ENCODE measurements around the gene EFCAB14.
A peak's percentile ranks its signal among the peaks of the same experiment; 100 is the strongest.
"Not testable (repeated sequence)": the region's sequence is repeated elsewhere in the genome, so short reads cannot be mapped to it uniquely, and the experiment has no call there.

Gene EFCAB14

DNA sequence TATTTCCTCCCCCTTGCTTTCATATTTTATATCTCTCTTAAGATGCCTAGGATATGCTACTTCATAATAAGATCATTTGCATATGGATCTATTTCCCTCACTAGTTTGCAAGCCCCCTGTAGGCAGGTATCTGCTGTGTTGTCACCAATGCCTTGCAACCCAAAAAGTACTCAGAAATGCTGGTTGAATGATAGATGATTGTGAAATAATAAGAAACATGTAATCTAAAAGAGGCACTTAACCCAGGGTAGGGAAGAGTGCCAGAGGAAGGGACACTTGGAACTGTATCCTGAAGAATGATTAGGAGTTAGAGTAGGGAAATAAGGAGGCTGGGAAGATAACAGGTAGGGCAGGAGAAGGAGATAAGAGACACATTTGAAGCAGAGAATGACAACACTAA, 63.1 kb downstream of the EFCAB14 start:
- H3K9me3 Mint-ChIP-seq = no peaks in the 10 kb centered on the region
- no peak overlapping the region for H3K4me3 Mint-ChIP-seq
- no peak for DNase-seq
- ATAC-seq = no peak
- peaks cover 28% of the 10 kb centered on the region for H3K4me1 Mint-ChIP-seq
- no peaks in the 10 kb centered on the region for H3K27me3 Mint-ChIP-seq
- no peak overlapping the region for H3K27ac Mint-ChIP-seq

DNA sequence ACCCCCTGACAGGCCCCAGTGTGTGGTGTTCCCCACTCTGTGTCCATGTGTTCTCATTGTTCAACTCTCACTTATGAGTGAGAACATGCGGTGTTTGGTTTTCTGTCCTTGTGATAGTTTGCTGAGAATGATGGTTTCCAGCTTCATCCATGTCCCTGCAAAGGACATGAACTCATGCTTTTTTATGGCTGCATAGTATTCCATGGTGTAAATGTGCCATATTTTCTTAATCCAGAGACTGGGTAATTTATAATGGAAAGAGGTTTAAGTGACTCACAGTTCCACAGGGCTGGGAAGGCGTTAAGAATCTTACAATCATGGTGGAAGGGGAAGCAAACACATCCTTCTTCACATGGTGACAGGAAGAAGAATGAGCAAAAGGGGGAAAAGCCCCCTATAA, 64.2 kb downstream of the EFCAB14 start:
- not testable (repeated sequence) for H3K9me3 Mint-ChIP-seq

DNA sequence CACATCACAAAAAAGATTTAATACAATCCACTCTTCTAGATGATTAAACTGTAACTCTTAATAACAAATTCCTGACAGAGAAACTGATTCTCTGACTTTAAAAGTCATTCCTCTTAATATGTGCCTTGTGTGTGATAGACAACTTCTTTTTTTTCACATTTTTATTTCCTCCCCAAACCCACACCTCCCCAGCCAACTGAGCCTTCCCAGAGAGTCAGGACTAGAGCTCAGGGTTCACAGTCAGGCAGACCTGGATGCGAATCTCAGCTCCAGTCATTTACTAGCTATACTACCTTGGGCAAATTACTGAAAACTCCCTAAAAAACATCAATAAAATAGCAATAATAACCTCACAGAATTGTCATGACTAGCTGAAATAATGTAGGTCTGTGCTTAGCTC, 64.9 kb downstream of the EFCAB14 start:
- H3K27me3 Mint-ChIP-seq = no peaks in the 10 kb centered on the region
- DNase-seq (no peak), ATAC-seq (no peak)
- no peak overlapping the region for H3K27ac Mint-ChIP-seq
- no peak overlapping the region for H3K4me3 Mint-ChIP-seq
- H3K4me1 Mint-ChIP-seq = peaks cover 13% of the 10 kb centered on the region
- no peaks in the 10 kb centered on the region for H3K9me3 Mint-ChIP-seq

More for the DNA sequence above, 64.2 kb downstream of the EFCAB14 start:
- not testable (repeated sequence) for DNase-seq, H3K27me3 Mint-ChIP-seq, ATAC-seq, H3K4me3 Mint-ChIP-seq
- peaks cover 19% of the 10 kb centered on the region for H3K4me1 Mint-ChIP-seq
- H3K27ac Mint-ChIP-seq = peak overlapping the region in 1 of 2 donors; percentile 42

DNA sequence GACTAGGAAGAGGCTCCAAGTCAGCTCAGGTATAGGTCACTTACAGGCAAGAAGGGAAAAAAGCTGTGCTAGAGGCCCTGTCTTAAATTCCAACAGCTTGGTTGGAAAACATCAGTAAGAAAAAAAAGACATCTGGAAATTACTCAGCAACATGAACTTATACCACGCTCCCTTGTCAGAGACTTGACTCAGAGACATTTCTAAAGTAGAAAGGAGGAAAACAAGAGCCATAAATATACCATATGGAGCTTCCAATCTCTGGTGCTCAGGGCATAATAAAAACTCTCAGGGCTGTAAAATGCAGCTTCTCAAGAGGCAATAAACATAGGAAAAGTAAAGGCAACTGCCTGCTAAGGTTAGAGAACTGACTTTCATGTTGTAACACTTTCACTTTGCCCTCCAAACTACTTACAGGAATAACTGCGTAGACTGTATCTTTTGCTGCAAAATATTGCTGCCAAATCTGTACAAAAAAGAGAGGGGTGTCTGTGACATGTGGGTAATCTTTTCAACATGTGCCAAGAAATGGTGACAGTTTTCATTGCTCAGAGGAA, 65.4 kb downstream of the EFCAB14 start:
- no peak overlapping the region for H3K4me3 Mint-ChIP-seq
- no peak overlapping the region for H3K27ac Mint-ChIP-seq
- DNase-seq = no peak
- H3K9me3 Mint-ChIP-seq = no peaks in the 10 kb centered on the region
- H3K27me3 Mint-ChIP-seq = no peaks in the 10 kb centered on the region
- peaks cover 13% of the 10 kb centered on the region for H3K4me1 Mint-ChIP-seq
- no peak for ATAC-seq

DNA sequence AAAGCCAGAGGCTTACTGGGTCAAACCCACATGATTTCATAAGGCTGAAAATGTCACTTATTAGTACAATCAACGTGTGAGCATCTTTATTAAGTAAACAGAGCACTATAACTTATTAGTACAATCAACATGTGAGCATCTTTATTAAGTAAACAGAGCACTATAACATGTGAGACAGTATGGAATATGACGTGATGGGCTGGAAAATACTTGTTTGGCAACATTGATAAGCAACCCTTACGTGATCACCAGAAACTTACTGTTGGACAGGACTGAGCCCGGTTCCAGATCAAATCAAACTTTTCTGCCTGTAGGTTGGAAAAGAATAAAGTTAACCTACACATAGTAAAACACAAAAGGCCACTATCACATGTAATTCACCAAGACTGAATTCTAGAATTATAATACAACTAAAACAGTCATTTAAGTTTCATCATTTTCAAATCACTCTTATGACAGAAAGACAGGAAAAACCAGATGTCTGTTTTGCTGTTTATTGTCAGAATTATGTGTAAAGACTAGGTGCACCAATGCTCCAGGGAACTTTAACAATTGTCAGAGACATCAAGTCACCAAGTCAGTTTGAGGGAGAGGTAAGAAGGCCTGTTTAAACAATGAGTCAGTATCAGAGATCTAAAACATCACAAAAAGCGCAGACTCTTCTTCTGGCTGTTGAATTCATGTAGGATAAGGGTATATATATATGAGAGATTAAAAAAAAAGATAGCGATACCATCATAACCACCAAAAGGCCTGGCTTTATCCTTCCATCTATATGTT, 66.4 kb downstream of the EFCAB14 start:
- ATAC-seq = no peak
- no peak for DNase-seq
- Mint-ChIP-seq H3K9me3 (no peaks in the 10 kb centered on the region), H3K4me3 (no peak overlapping the region), H3K4me1 (peaks cover 8% of the 10 kb centered on the region), H3K27me3 (no peaks in the 10 kb centered on the region), H3K27ac (no peak overlapping the region)

DNA sequence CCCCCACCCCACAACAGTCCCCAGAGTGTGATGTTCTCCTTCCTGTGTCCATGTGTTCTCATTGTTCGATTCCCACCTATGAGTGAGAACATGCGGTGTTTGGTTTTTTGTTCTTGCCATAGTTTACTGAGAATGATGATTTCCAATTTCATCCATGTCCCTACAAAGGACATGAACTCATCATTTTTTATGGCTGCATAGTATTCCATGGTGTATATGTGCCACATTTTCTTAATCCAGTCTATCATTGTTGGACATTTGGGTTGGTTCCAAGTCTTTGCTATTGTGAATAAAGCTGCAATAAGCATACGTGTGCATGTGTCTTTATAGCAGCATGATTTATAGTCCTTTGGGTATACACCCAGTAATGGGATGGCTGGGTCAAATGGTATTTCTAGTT, 67.8 kb downstream of the EFCAB14 start:
- H3K9me3 Mint-ChIP-seq, H3K27ac Mint-ChIP-seq, H3K27me3 Mint-ChIP-seq, H3K4me3 Mint-ChIP-seq, DNase-seq, ATAC-seq: not testable (repeated sequence)
- H3K4me1 Mint-ChIP-seq = peaks cover 12% of the 10 kb centered on the region

DNA sequence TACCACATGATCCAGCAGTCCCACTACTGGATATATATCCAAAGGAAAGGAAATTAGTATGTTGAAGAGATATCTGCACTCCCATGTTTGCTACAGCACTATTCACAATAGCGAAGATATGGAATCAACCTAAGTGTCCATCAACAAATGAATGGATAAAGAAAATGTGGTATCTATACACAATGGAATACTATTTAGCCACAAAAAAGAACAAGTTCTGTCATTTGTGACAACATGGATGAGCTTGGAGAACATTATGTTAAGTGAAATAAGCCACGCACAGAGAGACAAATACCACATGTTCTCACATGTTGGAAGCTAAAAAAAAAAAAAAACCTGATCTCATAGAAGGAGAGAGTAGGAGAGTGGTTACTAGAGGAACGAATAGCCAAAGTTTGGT, 68.4 kb downstream of the EFCAB14 start:
- ATAC-seq (no peak), DNase-seq (no peak)
- Mint-ChIP-seq H3K27me3 (no peaks in the 10 kb centered on the region), H3K27ac (no peak overlapping the region), H3K9me3 (no peaks in the 10 kb centered on the region), H3K4me3 (no peak overlapping the region), H3K4me1 (peaks cover 12% of the 10 kb centered on the region)

DNA sequence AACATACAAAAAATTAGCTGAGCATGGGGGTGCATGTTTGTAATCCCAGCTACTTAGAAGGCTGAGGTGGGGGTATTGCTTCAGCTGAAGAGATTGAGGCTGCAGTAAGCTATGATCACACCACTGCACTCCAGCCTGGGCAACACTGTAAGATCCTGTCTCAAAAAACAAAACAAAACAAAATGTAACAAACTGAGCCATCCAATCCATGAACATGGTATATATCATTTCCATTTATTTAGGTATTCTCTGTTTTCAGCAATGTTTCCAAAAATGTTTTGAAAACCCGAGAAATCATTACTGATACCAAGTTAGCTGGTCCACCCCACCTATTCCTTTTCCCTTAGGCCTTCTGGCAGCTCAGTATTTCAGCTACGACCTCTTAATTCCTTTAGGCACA, 69.2 kb downstream of the EFCAB14 start:
- no peak overlapping the region for H3K27ac Mint-ChIP-seq
- no peaks in the 10 kb centered on the region for H3K27me3 Mint-ChIP-seq

DNA sequence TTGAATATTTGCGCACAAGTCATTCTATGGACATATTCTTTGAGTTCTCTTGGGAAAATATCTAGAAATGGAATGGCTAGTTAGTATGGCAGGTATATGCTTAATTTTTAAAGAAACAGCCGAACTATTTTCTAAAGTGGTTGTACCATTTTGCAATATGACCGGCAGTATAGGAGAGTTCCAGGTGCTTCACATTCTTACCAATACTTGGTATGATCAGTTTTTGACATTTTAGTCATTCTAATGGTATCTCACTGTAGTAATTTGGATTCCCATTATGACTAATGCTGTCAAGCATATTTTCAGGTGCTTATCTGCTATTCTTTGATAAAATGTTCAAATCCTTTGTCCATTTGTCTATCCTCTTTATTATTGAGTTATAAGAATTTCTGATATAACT, 71.3 kb downstream of the EFCAB14 start:
- H3K4me1 Mint-ChIP-seq = peaks cover 6% of the 10 kb centered on the region
- DNase-seq = no peak

More for the DNA sequence above, 69.2 kb downstream of the EFCAB14 start:
- Mint-ChIP-seq H3K9me3 (no peaks in the 10 kb centered on the region), H3K4me3 (no peak overlapping the region), H3K4me1 (peaks cover 12% of the 10 kb centered on the region)
- ATAC-seq = no peak
- DNase-seq = no peak

DNA sequence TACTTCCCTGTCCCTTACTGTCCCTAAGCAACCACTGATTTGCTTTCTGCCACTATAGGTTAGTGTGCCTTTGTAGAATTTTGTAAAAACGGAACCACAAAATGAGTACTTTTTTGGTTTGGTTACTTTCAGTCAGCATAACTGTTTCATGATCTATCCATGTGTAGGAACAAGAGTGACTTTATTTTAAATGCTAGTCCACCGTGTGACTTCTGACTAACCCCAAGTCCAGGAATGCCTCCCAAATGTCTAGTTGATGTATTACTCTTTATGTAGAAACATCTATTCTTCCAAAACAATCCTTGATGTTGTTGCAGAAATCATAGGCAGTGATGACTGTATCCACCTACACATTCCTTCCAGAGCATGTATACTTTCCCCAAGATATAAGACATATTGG, 72.1 kb downstream of the EFCAB14 start:
- no peak overlapping the region for H3K27ac Mint-ChIP-seq
- H3K9me3 Mint-ChIP-seq = no peaks in the 10 kb centered on the region
- no peaks in the 10 kb centered on the region for H3K27me3 Mint-ChIP-seq
- ATAC-seq (no peak), DNase-seq (no peak)
- H3K4me3 Mint-ChIP-seq = no peak overlapping the region
- H3K4me1 Mint-ChIP-seq = peaks cover 6% of the 10 kb centered on the region

More for the DNA sequence above, 71.3 kb downstream of the EFCAB14 start:
- no peak overlapping the region for H3K4me3 Mint-ChIP-seq
- H3K27me3 Mint-ChIP-seq = no peaks in the 10 kb centered on the region
- no peak for ATAC-seq
- H3K9me3 Mint-ChIP-seq = no peaks in the 10 kb centered on the region
- H3K27ac Mint-ChIP-seq = no peak overlapping the region

DNA sequence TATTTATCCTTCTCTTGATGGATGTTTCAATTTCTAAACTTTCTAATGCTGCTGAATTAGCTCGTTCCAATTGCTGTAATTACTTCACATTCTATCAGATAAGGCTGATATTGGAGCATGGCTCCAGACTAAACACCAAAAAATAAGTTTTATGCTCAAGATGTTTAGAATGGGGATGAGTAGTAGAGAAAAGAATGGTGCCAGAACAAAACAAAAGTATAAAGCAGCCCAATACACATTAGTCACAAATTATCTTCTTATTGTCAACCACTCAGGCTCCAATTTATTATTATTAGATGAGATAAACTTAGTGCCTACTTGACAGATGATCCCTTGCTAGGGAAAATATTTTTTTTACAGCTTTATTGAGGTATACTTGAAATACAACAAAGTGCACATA, 72.6 kb downstream of the EFCAB14 start:
- no peak for DNase-seq
- no peak overlapping the region for H3K4me3 Mint-ChIP-seq
- H3K27ac Mint-ChIP-seq = no peak overlapping the region
- H3K4me1 Mint-ChIP-seq = peaks cover 6% of the 10 kb centered on the region
- H3K9me3 Mint-ChIP-seq = no peaks in the 10 kb centered on the region
- ATAC-seq = no peak
- no peaks in the 10 kb centered on the region for H3K27me3 Mint-ChIP-seq

DNA sequence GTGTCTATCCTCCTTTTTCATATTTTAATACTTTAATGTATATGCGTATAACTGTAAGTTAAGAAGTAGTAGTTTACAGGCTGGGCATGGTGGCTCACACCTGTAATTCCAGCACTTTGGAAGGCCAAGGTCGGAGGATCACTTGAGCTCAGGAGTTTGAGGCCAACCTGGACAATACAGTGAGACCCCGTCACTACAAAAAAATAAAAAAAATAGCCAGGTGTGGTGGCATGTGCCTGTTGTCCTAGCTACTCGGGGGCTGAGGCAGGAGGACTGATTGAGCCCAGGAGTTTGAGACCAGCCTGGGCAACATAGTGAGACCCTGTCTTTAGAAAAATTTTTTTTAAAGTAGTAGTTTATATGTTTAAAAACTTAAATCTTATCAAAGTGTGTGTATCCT, 73.1 kb downstream of the EFCAB14 start:
- no peaks in the 10 kb centered on the region for H3K27me3 Mint-ChIP-seq
- no peak overlapping the region for H3K4me3 Mint-ChIP-seq
- H3K9me3 Mint-ChIP-seq = no peaks in the 10 kb centered on the region
- peaks cover 6% of the 10 kb centered on the region for H3K4me1 Mint-ChIP-seq
- ATAC-seq (no peak), DNase-seq (no peak)
- no peak overlapping the region for H3K27ac Mint-ChIP-seq

DNA sequence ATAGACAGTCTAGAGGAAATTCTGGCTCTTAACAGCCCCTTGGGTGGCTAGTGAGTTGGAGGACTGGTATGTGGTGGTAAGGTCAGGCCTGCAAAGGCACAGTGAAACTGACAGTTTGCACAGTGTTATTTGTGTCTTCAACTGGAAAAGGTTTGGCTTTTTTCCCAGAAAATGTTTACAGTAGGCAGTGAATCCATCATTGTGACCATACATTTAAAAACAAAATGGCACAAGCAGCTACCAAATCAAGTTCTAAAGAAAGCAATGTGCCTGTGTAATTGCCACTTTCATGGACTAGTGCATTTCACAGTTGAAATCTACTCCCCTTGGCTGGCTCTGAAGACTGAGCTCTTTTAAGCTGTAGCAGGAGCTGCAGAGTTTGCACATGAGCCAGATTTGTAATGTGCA, 75.5 kb downstream of the EFCAB14 start:
- Mint-ChIP-seq H3K27me3 (no peaks in the 10 kb centered on the region), H3K9me3 (no peaks in the 10 kb centered on the region), H3K27ac (no peak overlapping the region), H3K4me1 (peaks cover 6% of the 10 kb centered on the region), H3K4me3 (no peak overlapping the region)
- DNase-seq (no peak), ATAC-seq (no peak)

DNA sequence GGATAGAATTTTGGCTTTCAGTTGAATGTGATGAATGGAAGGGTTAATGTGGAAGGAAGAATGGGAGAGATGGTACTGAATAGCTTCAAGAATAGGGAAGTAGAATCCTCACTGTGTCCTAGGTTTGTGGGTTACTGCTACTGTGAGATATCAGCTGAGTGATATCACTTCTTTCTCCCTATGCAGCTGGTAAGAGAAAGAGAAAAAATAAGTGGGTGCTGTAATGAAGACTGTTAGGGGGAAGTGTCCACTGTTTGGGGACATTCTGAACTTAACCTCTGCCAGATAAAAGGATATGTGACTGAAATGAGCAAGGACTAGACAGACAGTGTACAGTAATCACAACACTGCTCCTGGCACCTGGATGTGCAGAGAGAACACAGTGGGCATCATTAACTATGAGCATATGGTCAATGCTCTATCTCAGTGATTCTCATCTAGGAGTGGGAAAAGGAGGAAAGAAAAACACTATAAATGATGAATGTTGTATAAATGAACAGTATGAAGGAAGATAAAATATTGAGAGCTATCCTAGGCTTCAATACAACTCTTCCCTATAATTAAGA, 76.7 kb downstream of the EFCAB14 start:
- Mint-ChIP-seq H3K4me3 (no peak overlapping the region), H3K27ac (no peak overlapping the region), H3K27me3 (no peaks in the 10 kb centered on the region), H3K9me3 (no peaks in the 10 kb centered on the region), H3K4me1 (peaks cover 3% of the 10 kb centered on the region)
- ATAC-seq (no peak), DNase-seq (no peak)

DNA sequence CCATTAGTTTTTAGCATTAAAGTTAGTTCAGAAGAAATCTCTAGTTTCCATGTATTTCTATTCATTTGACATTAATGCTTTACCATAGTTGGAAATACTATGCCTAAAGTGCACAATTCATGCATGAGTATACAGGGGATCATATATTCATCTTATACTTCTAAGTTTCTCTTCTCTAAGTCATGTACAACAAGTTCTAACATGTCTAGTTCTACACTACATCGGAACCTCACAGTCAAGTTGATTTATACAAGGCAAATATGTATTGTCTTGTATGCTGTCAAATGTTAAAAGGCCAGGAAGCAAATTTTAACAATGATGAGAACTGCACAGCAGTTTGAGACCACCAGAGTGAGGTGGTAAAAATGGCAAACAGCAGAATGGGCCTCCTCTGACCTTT, 79.4 kb downstream of the EFCAB14 start:
- peak overlapping the region in 1 of 2 donors; percentile 16 for H3K27ac Mint-ChIP-seq
- ATAC-seq (no peak), DNase-seq (no peak)
- H3K27me3 Mint-ChIP-seq = no peaks in the 10 kb centered on the region
- H3K4me3 Mint-ChIP-seq = no peak overlapping the region
- H3K9me3 Mint-ChIP-seq = no peaks in the 10 kb centered on the region
- H3K4me1 Mint-ChIP-seq = no peaks in the 10 kb centered on the region

DNA sequence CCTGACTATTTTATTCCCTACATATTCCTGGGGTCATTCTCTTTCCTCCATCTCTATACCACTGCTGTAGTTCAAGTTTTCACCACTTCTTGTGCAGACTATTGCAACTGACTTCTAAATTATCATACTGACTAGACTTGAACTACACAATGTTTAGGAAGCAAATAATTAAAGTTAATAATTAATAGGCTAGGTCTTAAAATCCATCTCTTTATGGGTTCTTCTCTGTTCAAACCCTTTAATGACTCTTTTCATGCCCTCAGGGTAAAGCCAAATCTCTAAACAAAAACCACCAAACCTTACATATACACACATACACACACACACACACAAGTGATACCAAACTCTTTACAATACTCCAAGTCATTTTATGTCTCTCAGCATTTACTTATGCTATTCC, 80.0 kb downstream of the EFCAB14 start:
- Mint-ChIP-seq H3K4me3 (no peak overlapping the region), H3K9me3 (no peaks in the 10 kb centered on the region), H3K4me1 (no peaks in the 10 kb centered on the region), H3K27ac (no peak overlapping the region), H3K27me3 (no peaks in the 10 kb centered on the region)
- no peak for ATAC-seq
- no peak for DNase-seq

All from stimulated activated naive CD8-positive, alpha-beta T cell treated with anti-CD3 and anti-CD28 coated beads, Interleukin-15, amount 100 ng/mL, for 72 hours (primary cell).